Fibroblast of skin of scalp (primary cell): Measurements from ENCODE around the gene RPL37.
"Not testable (repeated sequence)": the region's sequence is repeated elsewhere in the genome, so short reads cannot be mapped to it uniquely, and the experiment has no call there.

ENCODE experiments used
- DNase-seq: peaks from one replicate; pipeline ENCODE4 v3.0.0-alpha.2; 2013

Gene RPL37

DNA sequence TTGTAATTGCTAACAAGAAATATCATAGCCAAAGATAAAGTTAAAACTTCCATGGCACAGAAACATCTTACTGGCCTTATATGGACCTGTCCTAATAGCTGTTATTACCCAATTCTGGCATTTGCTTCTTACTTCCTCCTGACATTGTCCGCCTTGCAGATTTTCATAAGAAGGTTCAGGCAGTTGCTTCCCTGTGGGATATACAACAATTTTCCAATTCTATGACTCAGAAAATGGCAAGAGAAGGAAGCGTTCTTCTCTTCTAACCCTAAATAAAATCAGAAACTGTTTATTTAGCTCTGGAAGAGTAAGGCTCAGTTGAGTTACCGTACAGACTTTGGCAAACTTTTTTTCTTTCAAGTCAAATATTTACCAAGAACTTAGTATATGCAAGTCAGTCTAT, 38.5 kb downstream of the RPL37 start:
- DNase-seq, result peak; percentile 43

DNA sequence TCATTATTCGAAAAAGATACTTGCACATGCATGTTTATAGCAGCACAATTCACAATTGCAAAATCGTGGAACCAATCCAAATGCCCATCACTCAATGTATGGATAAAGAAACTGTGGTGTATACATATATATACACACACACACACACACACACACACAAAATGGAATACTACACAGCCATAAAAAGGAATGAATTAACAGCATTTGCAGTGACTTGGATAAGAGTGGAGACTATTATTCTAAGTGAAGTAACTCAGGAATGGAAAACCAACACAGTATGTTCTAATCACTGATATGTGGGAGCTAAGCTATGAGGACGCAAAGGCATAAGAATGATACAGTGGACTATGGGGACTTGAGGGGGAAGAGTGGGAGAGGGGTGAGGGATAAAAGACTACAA, 40.1 kb downstream of the RPL37 start:
- DNase-seq, result not testable (repeated sequence)

GRCh38 chr5:40794340-40794739, 40.7 kb downstream of the RPL37 start:
- not testable (repeated sequence) for DNase-seq

GRCh38 chr5:40792691-40793090, 42.3 kb downstream of the RPL37 start:
- DNase-seq, result not testable (repeated sequence)

DNA sequence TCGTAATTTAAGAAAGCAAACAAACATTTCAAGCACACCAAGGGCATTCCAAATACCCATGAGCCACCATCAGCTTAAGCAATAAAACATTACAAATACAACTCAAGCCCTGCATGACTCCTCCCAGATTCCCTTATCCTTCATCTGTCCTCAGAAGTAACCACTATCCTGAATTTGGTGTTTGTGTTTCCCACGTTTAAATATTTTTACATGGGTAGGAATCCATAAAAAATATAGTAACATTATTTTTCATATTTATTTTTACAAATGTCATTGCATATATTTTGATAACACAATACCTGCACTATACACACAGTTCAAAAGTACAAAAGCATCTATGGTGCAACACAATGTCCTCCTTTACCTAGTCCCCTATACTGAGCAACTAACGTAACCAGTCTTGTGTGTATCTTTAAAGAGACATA, 43.3 kb downstream of the RPL37 start:
- no peak for DNase-seq

DNA sequence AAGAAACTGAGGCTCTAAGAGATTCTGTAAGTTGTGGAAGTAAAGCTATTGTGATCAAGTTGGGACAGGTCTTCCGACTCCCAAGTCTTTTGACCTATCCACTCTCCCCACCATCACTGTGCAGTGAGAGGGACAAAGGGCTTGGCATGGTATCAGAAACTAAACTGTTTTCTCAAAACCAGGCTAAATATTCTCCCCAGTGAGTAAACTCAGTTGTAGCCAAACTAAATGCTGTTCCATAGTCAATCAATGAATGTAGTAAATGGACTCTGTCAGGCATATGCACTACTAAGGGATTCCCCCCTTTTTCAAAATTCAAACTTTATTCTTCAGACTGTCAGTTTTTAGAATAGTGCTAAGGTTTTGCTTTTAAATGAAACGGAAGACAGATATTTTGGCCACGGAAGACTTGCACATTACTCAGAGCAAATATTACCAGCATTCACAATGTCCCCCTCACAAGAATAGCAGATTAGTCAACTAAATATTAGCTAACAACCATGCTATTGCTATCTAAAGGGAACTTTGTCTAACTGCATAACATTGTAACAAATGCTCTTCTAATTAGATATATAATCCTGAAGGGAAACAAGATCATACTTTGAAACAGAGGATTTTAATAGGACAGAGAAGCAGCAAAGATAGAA, 44.0 kb downstream of the RPL37 start:
- no peak for DNase-seq

- not testable (repeated sequence) for DNase-seq
Measured at GRCh38 chr5:40788941-40789340, 46.1 kb downstream of the RPL37 start.

DNA sequence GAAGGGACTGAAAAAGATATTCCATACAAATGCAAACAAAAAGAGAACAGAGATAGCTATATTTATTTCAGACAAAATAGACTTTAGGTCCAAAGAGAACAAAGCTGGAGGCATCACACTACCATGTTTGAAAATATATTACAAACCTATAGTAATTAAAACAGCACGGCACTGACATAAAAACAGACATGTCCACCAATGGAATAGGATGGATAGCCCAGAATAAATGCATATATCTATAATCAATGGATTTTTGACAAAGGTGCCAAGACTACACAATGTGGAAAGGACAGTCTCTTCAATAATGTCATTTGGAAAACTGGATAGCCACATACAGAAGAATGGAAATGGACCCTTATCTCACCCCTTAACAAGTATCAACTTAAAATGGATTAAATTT, 47.0 kb downstream of the RPL37 start:
- DNase-seq, result no peak

DNA sequence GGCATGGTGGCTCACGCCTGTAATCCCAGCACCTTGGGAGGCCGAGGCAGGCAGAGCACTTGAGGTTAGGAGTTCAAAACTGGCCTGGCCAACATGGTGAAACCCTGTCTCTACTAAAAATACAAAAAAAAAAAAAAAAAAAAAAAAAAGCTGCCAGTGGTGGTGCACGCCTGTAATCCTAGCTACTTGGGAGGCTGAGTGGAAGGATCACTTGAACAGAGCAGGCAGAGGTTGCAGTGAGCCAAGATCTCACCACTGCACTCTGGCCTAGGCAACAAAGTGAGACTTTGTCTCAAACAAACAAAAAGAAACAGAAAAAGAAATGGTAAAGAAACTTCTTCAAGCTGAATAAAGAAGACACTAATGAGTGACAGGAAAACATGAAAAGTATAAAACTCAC, 48.4 kb downstream of the RPL37 start:
- not testable (repeated sequence) for DNase-seq

- DNase-seq, result no peak
Measured at GRCh38 chr5:40784916-40785315, 50.1 kb downstream of the RPL37 start.

DNA sequence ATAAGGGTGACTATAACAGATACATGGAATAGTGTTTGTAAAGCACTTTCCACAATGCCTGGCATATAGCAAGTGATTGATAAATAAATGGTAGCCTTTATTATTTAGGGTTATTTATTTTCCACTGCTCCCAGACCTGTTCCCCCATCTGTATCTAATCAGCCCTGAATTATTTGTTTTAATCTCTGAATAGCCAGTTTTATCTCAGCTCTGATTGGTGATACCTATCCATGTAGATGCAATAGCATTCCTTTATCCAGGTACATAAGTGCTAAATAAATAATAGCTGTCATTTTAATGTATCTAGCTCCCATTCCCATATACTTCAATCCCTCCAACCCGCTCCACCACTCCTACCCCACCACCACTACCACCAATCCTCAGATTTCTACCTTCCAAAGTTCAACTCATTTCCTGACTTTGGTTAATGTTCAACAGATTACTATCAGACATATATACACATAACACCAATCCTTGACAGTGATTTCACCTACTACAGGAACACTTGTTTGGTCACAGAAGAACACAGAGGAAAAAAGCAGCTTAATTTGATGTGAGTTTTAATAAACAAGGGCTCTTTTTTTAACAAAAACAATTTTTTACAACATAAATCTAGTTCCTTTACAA, 50.9 kb downstream of the RPL37 start:
- DNase-seq, result no peak

- DNase-seq, result peak; percentile 12
Measured at GRCh38 chr5:40781843-40782409, 53.1 kb downstream of the RPL37 start.

DNA sequence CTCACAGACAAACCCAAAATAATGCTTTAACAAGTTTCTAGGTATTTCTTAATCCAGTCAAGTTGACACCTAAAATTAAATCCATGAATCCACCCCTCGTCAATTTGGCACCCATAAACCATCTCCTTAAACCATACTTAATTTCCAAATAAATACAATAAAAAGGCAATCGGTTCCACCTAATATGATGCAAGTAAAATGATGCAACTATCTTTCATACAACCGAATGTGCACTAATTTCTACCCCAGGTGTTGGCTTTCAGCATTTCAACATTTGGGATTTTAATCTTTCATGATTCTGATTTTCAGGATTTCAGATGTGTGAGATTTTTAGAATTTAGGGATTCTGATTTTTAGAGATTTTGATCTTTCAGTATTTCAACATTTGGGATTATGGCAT, 54.2 kb downstream of the RPL37 start:
- no peak for DNase-seq

GRCh38 chr5:40780199-40780598, 54.8 kb downstream of the RPL37 start:
- no peak for DNase-seq

DNA sequence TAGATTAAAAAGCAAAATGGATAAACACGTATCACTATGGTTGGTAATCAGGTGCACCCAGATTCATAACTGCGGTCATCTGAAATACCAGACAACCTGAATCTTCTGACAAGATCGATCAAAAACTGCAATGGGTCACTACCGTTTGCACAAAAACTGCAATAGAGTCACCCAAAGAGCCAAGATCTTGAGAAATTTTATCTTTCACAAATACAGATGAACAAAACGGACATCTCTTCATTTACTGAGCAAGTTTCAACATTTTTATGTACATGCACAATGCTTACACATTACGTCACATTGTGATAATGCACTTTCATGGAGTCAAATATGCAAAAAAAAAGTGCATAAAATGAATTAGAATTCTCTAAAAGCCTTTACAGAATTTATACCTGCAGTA, 55.5 kb downstream of the RPL37 start:
- DNase-seq, result no peak

DNA sequence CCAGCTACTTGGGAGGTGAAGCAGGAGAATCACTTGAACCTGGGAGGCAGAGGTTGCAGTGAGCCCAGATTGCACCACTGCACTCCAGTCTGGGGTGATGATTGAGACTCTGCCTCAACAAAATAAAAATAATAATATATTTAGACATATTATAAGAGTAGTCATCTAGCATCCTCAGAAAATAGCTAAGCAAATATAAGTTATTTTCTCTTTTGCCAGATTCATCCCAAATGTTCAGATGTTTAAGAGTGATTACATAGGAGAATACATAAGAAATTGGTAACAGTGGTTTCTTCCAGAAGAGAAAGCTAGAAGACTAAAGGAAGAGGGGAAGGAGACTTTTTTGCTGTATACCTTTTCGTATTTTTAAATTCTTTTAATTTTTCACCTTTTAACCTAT, 56.9 kb downstream of the RPL37 start:
- no peak for DNase-seq

- no peak for DNase-seq
Measured at GRCh38 chr5:40776658-40776977, 58.4 kb downstream of the RPL37 start.

DNA sequence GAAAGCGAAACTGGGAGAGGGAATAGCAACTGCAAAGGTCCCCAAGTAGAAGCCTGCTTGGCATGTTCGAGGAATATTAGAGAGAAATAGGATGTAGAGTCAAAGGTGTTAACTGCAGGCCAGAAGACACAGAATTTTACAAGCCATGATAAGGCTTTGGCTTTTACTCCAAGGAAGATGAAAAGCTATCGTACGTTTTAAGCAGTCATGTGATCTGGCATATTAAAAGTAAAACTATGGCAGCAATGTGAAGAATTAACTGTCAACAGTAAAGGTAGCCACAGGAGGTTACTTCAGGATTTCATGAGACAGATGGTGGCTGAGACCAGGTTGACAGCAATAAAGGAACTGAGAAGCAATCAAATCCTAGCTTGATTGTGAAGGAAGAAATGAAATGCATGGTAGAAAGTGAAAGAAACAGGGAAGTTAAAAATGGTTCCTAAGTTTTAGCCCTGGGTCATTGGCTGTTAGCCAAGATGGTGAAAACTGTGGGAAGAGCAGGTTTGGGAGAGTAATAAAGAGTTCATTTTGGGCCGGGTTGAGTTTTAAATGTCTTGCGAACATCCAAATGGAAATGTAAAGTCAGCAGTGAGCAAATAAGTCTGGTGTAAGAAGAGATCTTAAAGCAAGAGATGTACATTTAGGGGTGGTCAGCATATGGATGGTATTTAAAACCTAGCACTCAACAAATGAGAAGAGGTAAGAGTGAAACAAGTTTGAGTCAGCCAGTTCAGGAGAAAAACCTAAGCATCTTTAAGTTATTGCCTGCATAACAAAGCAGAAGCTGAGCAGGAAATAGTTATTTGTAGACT, 59.0 kb downstream of the RPL37 start:
- no peak for DNase-seq
